ENCODE data around the gene BANK1.

DNA sequence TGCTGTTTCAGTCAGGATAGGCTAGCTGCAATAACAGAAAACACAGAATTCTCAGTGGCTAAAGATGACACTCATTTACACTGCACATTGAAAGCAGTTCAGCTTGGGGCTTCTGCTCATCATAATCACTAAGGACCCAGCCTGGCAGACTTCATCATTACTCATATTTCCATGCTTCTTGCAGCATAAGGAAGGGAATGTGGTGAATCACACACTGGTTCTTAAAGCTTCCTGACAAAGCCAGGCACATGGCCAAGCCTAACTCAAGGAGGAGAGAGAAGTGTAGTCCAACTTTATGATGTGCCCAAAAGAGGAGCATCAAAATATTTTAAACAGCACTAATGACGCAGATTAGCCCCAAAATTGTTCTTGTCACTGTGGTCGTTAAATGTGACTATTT lies 186.5 kb downstream of the BANK1 start:
- TF ChIP-seq POLR2A (IDR thresholded peaks at IDR 0.05; ENCODE audit: borderline replicate concordance, extremely low read depth, insufficient read depth, insufficient read length) (no peak), EGR1 (IDR thresholded peaks at IDR 0.05; ENCODE audit: low read depth) (no peak), CTCF (IDR thresholded peaks at IDR 0.05 in 2 of 3, conservative IDR thresholded peaks at IDR 0.05 in 1 of 3; ENCODE audit: borderline replicate concordance in 1 of 3, insufficient read depth in 1 of 3, low read depth in 2 of 3, low read length in 2 of 3) (no peak), CEBPB (IDR thresholded peaks at IDR 0.05; ENCODE audit: low read depth) (peak; percentile 91), EZH2 (IDR thresholded peaks at IDR 0.05) (no peak), TCF7L2 (IDR thresholded peaks at IDR 0.05; ENCODE audit: borderline replicate concordance, extremely low read depth, insufficient read depth, insufficient read length) (no peak), POLR2AphosphoS5 (IDR thresholded peaks at IDR 0.05; ENCODE audit: low read depth, low read length) (peak; percentile 42; the same call in 1 of the 2 replicates), YY1 (IDR thresholded peaks at IDR 0.05; ENCODE audit: extremely low read depth, insufficient replicate concordance, low read depth, low read length) (no peak), ATF3 (IDR thresholded peaks at IDR 0.05) (peak; percentile 59; the same call in 1 of the 2 replicates), SP1 (IDR thresholded peaks at IDR 0.05; ENCODE audit: low read depth) (peak; percentile 87), ZFX (IDR thresholded peaks at IDR 0.05) (no peak)
- TF ChIP-seq, protein P1, sequence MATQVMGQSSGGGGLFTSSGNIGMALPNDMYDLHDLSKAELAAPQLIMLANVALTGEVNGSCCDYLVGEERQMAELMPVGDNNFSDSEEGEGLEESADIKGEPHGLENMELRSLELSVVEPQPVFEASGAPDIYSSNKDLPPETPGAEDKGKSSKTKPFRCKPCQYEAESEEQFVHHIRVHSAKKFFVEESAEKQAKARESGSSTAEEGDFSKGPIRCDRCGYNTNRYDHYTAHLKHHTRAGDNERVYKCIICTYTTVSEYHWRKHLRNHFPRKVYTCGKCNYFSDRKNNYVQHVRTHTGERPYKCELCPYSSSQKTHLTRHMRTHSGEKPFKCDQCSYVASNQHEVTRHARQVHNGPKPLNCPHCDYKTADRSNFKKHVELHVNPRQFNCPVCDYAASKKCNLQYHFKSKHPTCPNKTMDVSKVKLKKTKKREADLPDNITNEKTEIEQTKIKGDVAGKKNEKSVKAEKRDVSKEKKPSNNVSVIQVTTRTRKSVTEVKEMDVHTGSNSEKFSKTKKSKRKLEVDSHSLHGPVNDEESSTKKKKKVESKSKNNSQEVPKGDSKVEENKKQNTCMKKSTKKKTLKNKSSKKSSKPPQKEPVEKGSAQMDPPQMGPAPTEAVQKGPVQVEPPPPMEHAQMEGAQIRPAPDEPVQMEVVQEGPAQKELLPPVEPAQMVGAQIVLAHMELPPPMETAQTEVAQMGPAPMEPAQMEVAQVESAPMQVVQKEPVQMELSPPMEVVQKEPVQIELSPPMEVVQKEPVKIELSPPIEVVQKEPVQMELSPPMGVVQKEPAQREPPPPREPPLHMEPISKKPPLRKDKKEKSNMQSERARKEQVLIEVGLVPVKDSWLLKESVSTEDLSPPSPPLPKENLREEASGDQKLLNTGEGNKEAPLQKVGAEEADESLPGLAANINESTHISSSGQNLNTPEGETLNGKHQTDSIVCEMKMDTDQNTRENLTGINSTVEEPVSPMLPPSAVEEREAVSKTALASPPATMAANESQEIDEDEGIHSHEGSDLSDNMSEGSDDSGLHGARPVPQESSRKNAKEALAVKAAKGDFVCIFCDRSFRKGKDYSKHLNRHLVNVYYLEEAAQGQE (IDR thresholded peaks at IDR 0.05; ENCODE audit: low read depth) = no peak
- TF ChIP-seq, protein P2, sequence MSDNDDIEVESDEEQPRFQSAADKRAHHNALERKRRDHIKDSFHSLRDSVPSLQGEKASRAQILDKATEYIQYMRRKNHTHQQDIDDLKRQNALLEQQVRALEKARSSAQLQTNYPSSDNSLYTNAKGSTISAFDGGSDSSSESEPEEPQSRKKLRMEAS (IDR thresholded peaks at IDR 0.05) = peak; percentile 91

Measured in HCT116 (cell line).